ENCODE data around the gene FLOT2.

DNA sequence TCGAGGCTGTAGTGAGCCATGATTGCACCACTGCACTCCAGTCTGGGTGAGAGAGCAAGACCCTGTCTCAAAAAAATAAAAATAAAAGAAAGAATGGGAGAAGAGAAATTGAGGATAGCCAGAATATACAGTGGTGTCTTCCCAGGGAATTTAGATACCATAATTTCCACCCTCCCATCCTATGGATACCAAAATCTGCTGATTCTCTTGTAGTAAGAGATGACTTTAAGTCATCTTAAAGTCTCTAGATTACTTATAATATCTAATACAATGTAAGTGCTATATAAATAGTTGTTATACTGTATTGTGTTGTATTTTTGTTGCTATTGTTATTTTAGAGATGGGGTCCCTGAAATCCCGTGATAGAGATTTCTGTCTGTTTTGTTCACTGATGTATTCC lies 44.2 kb downstream of the FLOT2 start:
- no peak for TF ChIP-seq EZH2 (IDR thresholded peaks at IDR 0.05; ENCODE audit: low read length, missing control alignments)
- TF ChIP-seq, protein P1, sequence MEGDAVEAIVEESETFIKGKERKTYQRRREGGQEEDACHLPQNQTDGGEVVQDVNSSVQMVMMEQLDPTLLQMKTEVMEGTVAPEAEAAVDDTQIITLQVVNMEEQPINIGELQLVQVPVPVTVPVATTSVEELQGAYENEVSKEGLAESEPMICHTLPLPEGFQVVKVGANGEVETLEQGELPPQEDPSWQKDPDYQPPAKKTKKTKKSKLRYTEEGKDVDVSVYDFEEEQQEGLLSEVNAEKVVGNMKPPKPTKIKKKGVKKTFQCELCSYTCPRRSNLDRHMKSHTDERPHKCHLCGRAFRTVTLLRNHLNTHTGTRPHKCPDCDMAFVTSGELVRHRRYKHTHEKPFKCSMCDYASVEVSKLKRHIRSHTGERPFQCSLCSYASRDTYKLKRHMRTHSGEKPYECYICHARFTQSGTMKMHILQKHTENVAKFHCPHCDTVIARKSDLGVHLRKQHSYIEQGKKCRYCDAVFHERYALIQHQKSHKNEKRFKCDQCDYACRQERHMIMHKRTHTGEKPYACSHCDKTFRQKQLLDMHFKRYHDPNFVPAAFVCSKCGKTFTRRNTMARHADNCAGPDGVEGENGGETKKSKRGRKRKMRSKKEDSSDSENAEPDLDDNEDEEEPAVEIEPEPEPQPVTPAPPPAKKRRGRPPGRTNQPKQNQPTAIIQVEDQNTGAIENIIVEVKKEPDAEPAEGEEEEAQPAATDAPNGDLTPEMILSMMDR (conservative IDR thresholded peaks at IDR 0.05 in 1 of 2, IDR thresholded peaks at IDR 0.05 in 1 of 2; ENCODE audit: low read depth in 1 of 2, low read length in 2 of 2), result no peak

Measured in fibroblast of lung (primary cell).